Transverse colon (tissue), 4 donors: ENCODE results near the gene ARHGDIG. TPM values are rescaled to one million over a fixed set of nuclear protein-coding genes. Genes with fewer than 3 reads are reported as not detected.

Source experiments
- DNase-seq: peaks from one replicate; pipeline ENCODE4 v3.0.0-alpha.2; 2019
- H3K27ac ChIP-seq, 4 donors: fragments of 200-600 bp; sonication (generic); 2 replicates each; pipeline ENCODE4 v1.5.1; 2016 to 2018; ENCODE audit warnings: inconsistent platforms in 4 of 4
- H3K27me3 ChIP-seq: fragments of 200-600 bp; sonication (generic); 2 replicates; pipeline ENCODE4 v1.5.1; 2017; ENCODE audit warnings: inconsistent platforms
- H3K36me3 ChIP-seq, 4 donors: fragments of 200-600 bp; sonication (generic); 2 replicates each; pipeline ENCODE4 v1.5.1; 2017 to 2019; ENCODE audit warnings: inconsistent platforms in 4 of 4
- H3K4me1 ChIP-seq, 4 donors: fragments of 200-600 bp; sonication (generic); 2 replicates each; pipeline ENCODE4 v1.5.1; 2017 to 2020; ENCODE audit warnings: inconsistent platforms in 4 of 4
- H3K4me3 ChIP-seq, 4 donors: fragments of 200-600 bp; sonication (generic); 1 replicate in 1 of 4; 2 replicates in 3 of 4; pipeline versions ENCODE4 v1.5.1 to v1.6.1; 2017 to 2019; ENCODE audit warnings: inconsistent platforms in 4 of 4
- H3K9me3 ChIP-seq, 2 donors: fragments of 200-600 bp; sonication (generic); 2 replicates each; pipeline ENCODE4 v1.5.1; 2017 to 2019; ENCODE audit warnings: inconsistent platforms in 2 of 2
- CTCF ChIP-seq, 5 experiments: fragments of 200-600 bp in 3 of 5; fragments of 450-650 bp in 2 of 5; sonication (generic) in 3 of 5; IDR thresholded peaks; 1 replicate in 2 of 5; 2 replicates in 3 of 5; pipeline ENCODE4 v1.5.1; 2016 to 2017; ENCODE audit warnings: antibody characterized with exemption in 5 of 5, inconsistent platforms in 3 of 5, mild to moderate bottlenecking in 2 of 5, moderate library complexity in 1 of 5
- EP300 ChIP-seq: sonication (generic); formaldehyde crosslinking; IDR thresholded peaks from one replicate; pipeline ENCODE4 v1.6.1; 2017; ENCODE audit warnings: antibody characterized with exemption, low read depth
- POLR2A ChIP-seq: fragments of 450-650 bp; IDR thresholded peaks from one replicate; pipeline ENCODE4 v1.6.1; 2016; ENCODE audit warnings: antibody characterized with exemption, mild to moderate bottlenecking, moderate library complexity
- POLR2AphosphoS5 ChIP-seq, 3 donors: sonication (generic); formaldehyde crosslinking; IDR thresholded peaks; one replicate each; pipeline ENCODE4 v1.6.1; 2016; ENCODE audit warnings: antibody characterized with exemption in 3 of 3
- WGBS, 2 donors: methylation state at CpG; one replicate each; pipeline ENCODE4 v1.1.5; 2018; ENCODE audit warnings: low coverage in 1 of 2; 5-methylcytosine and 5-hydroxymethylcytosine counted together
- in situ Hi-C, 4 donors: fragments of 200-750 bp; cut with MboI; loops; one replicate each; pipeline versions ENCODE4 v1.15.0 to v1.15.1; 2017; ENCODE audit warnings: low sequenced_read_pairs in 3 of 4, low pct_ligation_motif_present in 1 of 4, low pct_unique_long_range_greater_than_20kb in 1 of 4
- intact Hi-C: fragments of 100-400 bp; cut with DNase I; formaldehyde crosslinking; loops from one replicate; pipeline ENCODE4 v1.15.1; 2023; ENCODE audit warnings: low total_unique reads
- total RNA-seq, 4 donors: library from RNA; depleted of rRNA; stranded (reverse); fragments of >200 nt; gene quantifications; one replicate each; pipeline ENCODE4 v1.1.0, GENCODE V29; 2016

The ARHGDIG gene
- total RNA-seq = under 1 TPM in 1 of 4 donors, not detected in 3; 0.95 TPM

- Histone ChIP-seq H3K27ac (no peak within 1 kb of the TSS), H3K9me3 (no peaks in the 10 kb centered on the region), H3K36me3 (no peaks in the 10 kb centered on the region), H3K4me3 (peak within 1 kb of the TSS in 2 of 4 donors; percentile 28 to 55), H3K27me3 (peaks cover 48% of the 10 kb centered on the region), H3K4me1 (peaks cover 6 to 20% (median 11%) of the 10 kb centered on the region in 4 donors)
- TF ChIP-seq POLR2AphosphoS5 (IDR thresholded peaks at IDR 0.05) (no peak), POLR2A (no peak), EP300 (no peak)
- WGBS, 2 donors = 10% methylated on average over 8 of the region's 54 CpGs; no CpG with 5 or more reads in 1 of the 2 donors
- in situ Hi-C loops = no loop called here
- intact Hi-C loops = no loop called here
- DNase-seq = no peak
Observed at GRCh38 chr16:280552-280951, at the start of gene ARHGDIG. TSS of gene ARHGDIG (plus strand) at chr16:280591. CDS start at chr16:280681, 90 bp downstream.

GRCh38 chr16:230949-231348 lies 49.4 kb upstream of the ARHGDIG start:
- intact Hi-C loops = no loop called here

GRCh38 chr16:234468-235305 lies 45.7 kb upstream of the ARHGDIG start, which contains the start of gene FAM234A:
TSS of gene FAM234A (plus strand) at chr16:234821. CDS start at chr16:254414, 19,593 bp downstream.
- peak within 1 kb of the TSS; percentile 80 to 97 (median 90) for H3K4me3 ChIP-seq
- 0% methylated on average over 8 to 50 of the region's 85 CpGs for WGBS, 2 donors
- in situ Hi-C loops (no loop called here), intact Hi-C loops (no loop called here)
- no peaks in the 10 kb centered on the region for H3K36me3 ChIP-seq
- DNase-seq = peak; percentile 96
- TF ChIP-seq EP300 (peak; percentile 28), POLR2A (peak; percentile 87), CTCF (IDR thresholded peaks at IDR 0.05) (peak; percentile 25 to 60 (median 43)), POLR2AphosphoS5 (IDR thresholded peaks at IDR 0.05) (peak; percentile 87 to 96 (median 93))
- H3K27ac ChIP-seq = peak within 1 kb of the TSS; percentile 99 to 100 (median 100)
- H3K4me1 ChIP-seq = peaks cover 9 to 26% (median 10%) of the 10 kb centered on the region in 4 donors
- H3K9me3 ChIP-seq = no peaks in the 10 kb centered on the region
- H3K27me3 ChIP-seq = no peaks in the 10 kb centered on the region

More at GRCh38 chr16:230949-231348, 49.4 kb upstream of the ARHGDIG start:
- no peak overlapping the region for H3K27ac ChIP-seq
- peaks cover 14 to 31% (median 23%) of the 10 kb centered on the region in 4 donors for H3K4me1 ChIP-seq
- no peak for DNase-seq
- in situ Hi-C loops = no loop called here
- TF ChIP-seq POLR2A = no peak
- TF ChIP-seq EP300 = no peak
- TF ChIP-seq CTCF (IDR thresholded peaks at IDR 0.05) = no peak
- no peak for TF ChIP-seq POLR2AphosphoS5 (IDR thresholded peaks at IDR 0.05)
- H3K9me3 ChIP-seq = no peaks in the 10 kb centered on the region
- no peaks in the 10 kb centered on the region for H3K27me3 ChIP-seq
- H3K36me3 ChIP-seq = peaks cover 0 to 13% (median 5%) of the 10 kb centered on the region in 4 donors
- 88 to 100% methylated on average over 1 to 22 of the region's 22 CpGs for WGBS, 2 donors
- no peak overlapping the region for H3K4me3 ChIP-seq

- in situ Hi-C loops (no loop called here), intact Hi-C loops (loop anchor here (10.0 kb wide), 1 partner anchor 115 kb away; the partner anchor contains the start of gene AXIN1)
- TF ChIP-seq POLR2A = no peak
- no peak for TF ChIP-seq POLR2AphosphoS5 (IDR thresholded peaks at IDR 0.05)
- TF ChIP-seq CTCF (IDR thresholded peaks at IDR 0.05) = no peak
- no peak for TF ChIP-seq EP300
- DNase-seq = no peak
- H3K36me3 ChIP-seq = no peaks in the 10 kb centered on the region
- peak overlapping the region; percentile 16 to 45 (median 23) for H3K27ac ChIP-seq
- no peaks in the 10 kb centered on the region for H3K27me3 ChIP-seq
- peaks cover 12 to 44% (median 21%) of the 10 kb centered on the region in 4 donors for H3K4me1 ChIP-seq
- H3K9me3 ChIP-seq = no peaks in the 10 kb centered on the region
- H3K4me3 ChIP-seq = no peak overlapping the region
- WGBS, 2 donors = 77 to 83% methylated on average over 2 to 3 of the region's 3 CpGs
Observed at GRCh38 chr16:239948-240277, 40.5 kb upstream of the ARHGDIG start.
